Islet precursor cell (in vitro differentiated cells): ENCODE results near the gene MYCN.
A peak's percentile ranks its signal among the peaks of the same experiment; 100 is the strongest.
"Not testable (repeated sequence)": the region's sequence is repeated elsewhere in the genome, so short reads cannot be mapped to it uniquely, and the experiment has no call there.

Experiments used
- DNase-seq: peaks from one replicate; pipeline ENCODE4 v3.0.0-alpha.2; 2018

Gene MYCN

GRCh38 chr2:15963109-15963976 is 23.0 kb downstream of the MYCN start:
- not testable (repeated sequence) for DNase-seq

- DNase-seq, result no peak
Observed at GRCh38 chr2:15963977-15964670, 23.8 kb downstream of the MYCN start.

- DNase-seq, result no peak
Observed at GRCh38 chr2:15964936-15965563, 24.7 kb downstream of the MYCN start.

GRCh38 chr2:15965564-15966019 is 25.2 kb downstream of the MYCN start:
- DNase-seq, result no peak

GRCh38 chr2:15967415-15968279 is 27.3 kb downstream of the MYCN start:
- DNase-seq, result no peak

- peak; percentile 92 for DNase-seq
Observed at GRCh38 chr2:15968280-15969178, 28.2 kb downstream of the MYCN start.

GRCh38 chr2:15969214-15969613 is 28.9 kb downstream of the MYCN start:
- DNase-seq, result no peak

GRCh38 chr2:15970701-15971100 is 30.4 kb downstream of the MYCN start:
- no peak for DNase-seq

GRCh38 chr2:15971351-15971750 is 31.0 kb downstream of the MYCN start:
- no peak for DNase-seq

GRCh38 chr2:15971831-15972522 is 31.6 kb downstream of the MYCN start:
- no peak for DNase-seq

GRCh38 chr2:15973481-15974401 is 33.4 kb downstream of the MYCN start:
- DNase-seq, result no peak

GRCh38 chr2:15974565-15975260 is 34.4 kb downstream of the MYCN start:
- no peak for DNase-seq

GRCh38 chr2:15975261-15975600 is 34.9 kb downstream of the MYCN start:
- no peak for DNase-seq

GRCh38 chr2:15975676-15976075 is 35.3 kb downstream of the MYCN start:
- DNase-seq, result no peak

- peak; percentile 84 for DNase-seq
Observed at GRCh38 chr2:15976354-15976753, 36.0 kb downstream of the MYCN start.

- DNase-seq, result no peak
Observed at GRCh38 chr2:15979051-15979758, 38.9 kb downstream of the MYCN start.

- no peak for DNase-seq
Observed at GRCh38 chr2:15979759-15980604, 39.6 kb downstream of the MYCN start.
